GM21576 (cell line): ENCODE results near the gene AK9.

Experiments
- ATAC-seq: cut with Tn5 transposase; IDR thresholded peaks from one replicate; pipeline ENCODE4 v1.9.1; 2021; ENCODE audit warnings: mild to moderate bottlenecking, moderate library complexity; ENCODE audit not compliant: unreplicated experiment

Gene AK9

DNA sequence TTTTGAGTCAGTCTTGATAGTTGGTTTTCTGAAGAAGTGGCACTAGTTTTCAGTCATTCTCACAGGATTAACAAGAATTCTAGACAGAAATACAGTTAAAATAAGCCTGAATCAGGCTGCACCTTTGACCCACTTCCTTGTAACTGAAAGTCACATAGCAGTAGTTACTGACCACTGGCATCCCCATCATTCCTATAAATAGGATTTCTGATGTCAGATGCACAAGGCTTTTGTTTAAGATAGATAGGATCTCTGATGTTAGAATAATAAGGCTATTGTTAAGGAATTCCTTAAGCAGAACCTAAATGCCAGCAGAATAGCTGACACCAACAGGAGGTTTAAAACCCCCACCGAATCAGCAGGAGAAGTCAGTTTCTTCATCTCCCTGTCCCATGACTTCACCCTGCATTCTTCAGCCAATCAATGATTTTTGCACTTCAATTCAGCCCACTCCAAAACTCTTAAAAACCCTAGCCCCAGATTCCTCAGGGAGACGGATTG, 177.4 kb downstream of the AK9 start:
- ATAC-seq: no peak

DNA sequence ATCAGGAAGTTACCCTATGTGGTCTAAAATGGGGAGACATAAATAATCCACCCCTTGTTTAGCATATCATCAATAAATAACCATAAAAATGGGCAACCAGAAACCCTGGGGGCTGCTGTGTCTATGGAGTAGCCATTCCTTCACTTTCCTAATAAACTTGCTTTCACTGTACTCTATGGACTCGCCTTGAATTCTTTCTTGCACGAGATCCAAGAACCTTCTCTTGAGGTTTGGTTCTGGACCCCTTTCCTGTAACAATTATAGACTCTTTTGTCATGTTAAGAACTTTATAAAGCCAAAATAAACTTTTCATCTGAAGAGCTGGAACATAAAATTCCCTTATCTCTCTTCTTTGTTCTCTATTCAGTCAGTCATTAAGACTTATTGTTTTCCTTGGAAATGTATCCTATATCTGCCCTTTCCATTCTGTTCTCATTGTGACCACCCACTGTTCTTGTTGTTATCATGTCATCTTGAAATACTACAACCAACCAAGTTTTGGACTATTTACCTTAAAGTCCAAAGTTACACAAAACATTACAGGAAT, 178.7 kb downstream of the AK9 start:
- ATAC-seq: no peak

DNA sequence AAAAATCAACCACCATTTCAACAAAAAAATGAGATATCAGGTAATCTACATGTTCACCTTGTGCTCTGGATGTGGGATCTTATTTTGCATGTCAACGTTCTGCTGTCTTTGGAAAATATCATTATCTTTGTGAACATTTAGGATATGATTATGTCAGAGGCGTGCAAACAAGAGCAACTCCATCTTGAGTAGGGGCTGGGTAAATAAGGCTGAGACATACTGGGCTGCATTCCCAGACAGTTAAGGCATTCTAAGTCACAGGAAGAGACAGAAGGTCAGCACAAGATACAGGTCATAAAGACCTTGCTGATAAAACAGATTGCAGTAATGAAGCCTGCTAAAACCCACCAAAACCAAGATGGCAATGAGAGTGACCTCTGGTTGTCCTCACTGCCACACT, 179.2 kb downstream of the AK9 start:
- no peak for ATAC-seq

DNA sequence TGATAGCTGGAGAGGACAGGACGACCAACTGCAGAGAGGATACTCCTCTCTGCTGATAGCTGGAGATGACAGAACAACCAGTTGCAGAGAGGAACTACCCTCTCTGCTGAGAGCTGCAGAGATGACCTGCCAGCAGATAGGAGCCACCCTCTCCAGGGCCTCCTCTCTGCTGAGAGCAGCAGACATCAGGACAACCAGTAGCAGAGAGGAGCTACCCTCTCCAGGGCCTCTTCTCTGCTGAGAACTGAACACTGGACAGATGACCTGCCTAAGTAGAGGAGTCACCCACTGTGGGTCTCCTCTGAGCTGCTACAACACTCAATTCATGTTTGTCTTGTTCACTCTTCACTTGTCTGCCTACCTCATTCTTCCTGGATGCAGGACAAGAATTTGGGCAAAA, 180.6 kb downstream of the AK9 start:
- no peak for ATAC-seq

DNA sequence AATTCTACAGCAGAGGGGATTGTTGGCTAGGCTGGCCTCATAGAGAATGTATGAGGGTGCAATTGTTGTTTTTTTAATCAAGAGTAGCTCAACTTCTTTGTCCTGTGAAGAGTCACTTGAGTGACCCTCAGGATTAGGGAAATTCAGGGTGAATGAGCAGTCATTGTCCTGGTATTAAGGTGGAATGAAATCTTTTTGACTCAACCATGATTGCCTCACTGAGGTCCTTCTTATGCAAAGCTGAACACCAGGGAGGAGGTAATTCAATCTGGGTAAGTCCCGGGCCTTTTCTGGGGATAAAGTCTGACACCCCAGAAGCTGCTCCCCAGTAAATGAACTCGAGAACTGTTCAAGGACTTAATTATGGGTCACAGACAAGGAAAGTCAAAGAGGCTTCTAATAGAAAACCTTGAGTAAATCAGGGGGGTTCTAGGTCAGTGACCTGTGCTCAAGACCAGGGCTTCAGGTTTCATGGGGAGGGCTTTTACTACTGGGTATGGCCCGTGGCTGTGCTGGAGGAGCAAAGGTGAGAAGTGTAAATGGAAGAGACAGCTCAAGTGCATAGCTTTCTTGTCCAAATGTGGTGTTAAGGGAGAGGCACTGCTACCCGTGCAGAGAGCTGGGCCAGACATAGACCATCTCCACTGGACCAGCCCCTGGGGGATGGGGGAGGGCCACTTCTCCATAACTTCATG, 182.7 kb downstream of the AK9 start:
- no peak for ATAC-seq

DNA sequence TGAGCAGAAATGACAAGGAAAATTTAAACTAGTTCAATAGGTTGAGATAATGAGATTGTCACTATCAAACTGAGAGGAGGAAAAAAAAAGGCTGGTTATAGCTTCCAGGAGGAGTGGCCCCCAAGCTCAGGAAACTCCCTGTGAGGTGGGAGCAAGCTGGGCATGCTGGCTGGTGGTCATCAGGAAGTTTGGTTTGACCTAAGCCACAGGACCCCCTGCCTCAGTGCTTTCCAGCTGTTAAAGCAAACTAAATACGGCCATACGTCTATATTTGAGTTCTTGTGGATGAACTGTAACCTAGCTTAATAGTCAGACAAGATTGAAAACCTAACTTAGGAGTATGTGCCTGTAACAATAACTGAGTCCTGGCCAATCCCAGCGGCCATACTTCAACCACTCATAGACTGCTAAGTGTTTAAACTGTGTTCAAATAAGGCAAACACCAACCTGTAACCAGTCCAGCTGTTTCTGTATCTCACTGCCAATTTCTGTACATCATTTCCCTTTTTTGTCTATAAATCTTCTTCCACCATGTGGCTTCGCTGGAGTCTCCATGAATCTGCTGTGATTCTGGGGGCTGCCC, 183.4 kb downstream of the AK9 start:
- ATAC-seq: no peak

DNA sequence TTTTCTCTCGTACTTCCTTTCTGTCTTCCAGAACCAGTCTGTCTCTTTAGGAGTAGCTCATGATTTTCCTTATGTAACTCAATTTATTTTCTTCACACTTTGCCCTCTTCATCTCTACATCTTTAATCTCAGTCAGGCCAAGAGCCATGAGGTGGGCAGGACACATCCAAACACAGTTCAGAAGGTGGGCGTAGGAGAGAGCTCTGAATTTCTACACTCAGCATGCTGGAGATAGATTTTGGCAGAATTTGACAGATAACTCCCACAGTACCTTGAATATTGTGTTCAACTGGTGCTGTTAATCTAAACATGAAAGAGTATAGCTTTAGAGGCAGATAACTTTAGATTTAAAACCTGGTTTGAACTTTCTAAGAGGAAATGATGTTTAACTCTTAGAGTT, 184.2 kb downstream of the AK9 start:
- no peak for ATAC-seq

DNA sequence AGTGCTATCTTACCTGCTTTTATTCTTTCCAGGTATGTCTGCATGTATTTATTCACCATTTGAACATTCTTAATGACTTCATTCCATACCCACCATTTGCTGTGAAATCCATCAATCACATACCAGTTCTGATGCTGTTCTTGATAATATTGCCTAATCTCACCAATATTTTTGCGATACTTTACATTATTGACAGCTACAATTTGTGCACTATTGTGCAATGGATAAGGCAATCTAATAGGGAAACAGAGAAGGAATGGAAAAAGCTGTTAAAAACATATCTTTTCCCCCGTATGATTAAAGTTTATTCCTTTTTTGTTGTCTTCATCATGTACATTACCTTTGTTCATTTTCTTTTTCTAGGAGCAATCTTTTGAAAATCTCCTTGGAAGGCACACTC, 184.7 kb downstream of the AK9 start:
- no peak for ATAC-seq

DNA sequence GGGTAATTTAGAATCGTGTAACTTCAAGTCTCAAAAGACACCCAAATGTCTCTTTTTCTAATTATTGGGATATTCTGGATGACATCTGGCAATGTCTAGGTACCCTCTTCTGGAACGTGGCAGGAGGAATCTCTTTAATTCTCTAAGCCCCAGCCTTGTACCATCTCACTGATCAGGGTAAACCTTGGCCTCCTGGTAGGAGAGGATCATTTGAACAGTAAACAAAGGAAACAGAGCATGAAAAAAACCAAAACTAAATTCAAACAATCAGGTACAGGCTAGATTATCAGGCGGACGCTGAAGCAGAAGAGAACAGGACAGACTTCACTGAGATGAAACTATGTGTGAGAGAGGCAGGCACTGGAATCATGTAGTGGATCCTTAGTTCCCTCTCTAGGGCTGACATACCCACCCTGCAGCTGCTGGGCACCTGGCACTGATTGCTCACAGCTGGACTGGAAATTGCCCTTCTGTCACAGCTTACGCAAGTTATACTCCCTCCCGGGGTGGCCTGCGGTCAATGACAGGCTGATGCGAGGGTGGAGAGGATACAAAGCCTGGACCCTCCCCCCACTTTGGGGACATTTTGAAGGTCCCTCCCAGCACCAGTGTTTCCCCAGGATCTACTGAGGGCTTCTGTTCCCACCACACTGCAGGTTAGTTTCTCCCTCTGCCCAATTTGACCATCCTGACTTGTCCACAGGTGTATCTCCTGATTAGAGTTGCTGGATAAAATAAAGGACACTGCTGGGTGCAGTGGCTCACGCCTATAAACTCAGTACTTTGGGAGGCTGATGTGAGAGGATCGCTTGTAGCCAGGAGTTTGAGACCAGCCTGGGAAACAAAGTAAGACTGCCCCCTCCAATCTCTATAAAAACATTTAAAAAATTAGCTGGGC, 187.4 kb downstream of the AK9 start:
- ATAC-seq: no peak

DNA sequence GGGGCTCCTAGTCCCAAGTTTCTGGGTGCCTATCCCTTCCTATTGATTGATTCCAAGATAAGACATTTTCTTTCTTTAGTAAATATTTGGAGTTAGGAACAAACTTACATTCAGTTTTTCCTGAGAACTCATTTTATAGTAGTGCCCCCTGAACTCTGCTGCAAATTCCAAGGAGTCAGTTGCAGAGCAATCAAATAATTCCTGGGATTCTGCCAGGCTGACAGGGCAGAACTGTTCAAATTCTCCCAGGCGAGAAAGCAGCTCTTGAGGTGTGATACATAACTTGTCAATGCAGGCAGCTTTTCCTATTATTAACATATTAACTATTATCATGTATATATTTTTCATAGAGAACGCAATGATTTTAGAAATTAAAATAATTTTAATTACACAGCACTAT, 192.1 kb downstream of the AK9 start:
- ATAC-seq: no peak

DNA sequence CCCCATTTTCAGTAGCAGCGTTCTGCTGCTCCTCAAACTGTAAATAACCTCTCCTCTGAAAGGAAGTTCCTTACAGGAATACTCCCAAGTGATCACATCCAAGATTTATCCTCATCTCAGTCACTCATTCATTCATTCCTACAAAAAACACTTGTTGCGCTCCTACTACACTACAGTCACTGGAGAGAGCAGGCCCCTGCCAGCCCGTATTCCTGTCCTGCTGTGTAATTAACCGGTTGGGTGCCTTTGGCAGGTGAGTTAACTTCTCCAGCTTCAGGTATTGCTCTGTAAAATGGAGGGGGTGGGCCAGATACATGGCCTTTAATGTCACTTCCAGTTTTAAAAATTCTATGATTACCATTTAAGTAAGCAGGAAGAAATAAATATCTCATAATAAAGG, 192.9 kb downstream of the AK9 start:
- no peak for ATAC-seq

DNA sequence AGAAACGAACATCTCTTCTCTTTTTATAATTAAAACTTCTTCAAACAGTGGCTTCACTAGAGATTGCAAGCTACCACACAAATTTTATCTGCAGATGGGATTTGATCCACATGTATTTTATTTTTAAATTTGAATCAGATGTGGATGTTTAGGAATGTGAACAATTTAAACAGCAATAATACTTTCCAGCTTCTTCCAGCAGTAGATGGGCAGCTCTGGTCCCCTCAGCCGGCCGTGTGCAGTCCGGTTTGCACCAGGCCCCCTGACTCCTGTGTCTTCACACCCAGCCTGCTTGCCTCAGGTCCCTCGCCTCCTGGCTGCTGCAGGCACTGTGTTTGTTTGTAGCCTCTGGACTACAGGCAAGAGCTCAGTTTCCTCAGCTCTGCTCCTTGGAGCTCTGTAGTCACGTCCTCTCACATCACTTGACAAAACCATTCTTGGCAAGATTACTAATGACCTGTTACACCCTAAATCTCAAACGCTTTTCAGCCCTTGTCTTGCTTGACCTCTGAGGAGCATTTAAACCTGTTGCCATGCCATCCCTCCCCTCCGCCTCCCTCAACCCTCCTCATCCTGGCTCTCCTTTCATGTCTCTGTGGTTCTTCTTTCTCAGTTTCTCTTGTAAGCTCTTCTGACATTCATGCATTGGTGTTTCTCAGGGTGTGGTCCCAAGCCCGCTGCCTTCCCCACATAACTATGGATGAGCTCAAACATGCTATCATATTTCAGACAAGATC, 194.8 kb downstream of the AK9 start:
- no peak for ATAC-seq

DNA sequence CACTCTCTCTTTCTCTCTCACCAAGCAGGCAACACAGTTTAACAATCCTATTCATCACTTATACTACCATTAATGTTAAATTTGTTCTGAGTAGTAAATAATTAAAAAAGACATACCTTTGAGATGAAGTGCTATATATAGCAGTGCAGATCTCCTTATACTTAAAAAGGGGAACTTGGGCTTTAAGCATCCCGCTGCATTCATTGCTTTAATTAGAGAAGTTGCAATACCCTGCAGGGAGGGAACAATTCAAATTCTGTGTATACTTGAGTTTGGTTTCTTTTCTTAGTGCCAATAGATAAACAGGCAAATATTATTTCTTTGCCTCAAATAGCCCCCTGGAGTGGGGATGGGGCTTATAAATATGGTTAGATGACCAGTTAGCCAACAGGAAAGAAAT, 197.1 kb downstream of the AK9 start:
- ATAC-seq: no peak

DNA sequence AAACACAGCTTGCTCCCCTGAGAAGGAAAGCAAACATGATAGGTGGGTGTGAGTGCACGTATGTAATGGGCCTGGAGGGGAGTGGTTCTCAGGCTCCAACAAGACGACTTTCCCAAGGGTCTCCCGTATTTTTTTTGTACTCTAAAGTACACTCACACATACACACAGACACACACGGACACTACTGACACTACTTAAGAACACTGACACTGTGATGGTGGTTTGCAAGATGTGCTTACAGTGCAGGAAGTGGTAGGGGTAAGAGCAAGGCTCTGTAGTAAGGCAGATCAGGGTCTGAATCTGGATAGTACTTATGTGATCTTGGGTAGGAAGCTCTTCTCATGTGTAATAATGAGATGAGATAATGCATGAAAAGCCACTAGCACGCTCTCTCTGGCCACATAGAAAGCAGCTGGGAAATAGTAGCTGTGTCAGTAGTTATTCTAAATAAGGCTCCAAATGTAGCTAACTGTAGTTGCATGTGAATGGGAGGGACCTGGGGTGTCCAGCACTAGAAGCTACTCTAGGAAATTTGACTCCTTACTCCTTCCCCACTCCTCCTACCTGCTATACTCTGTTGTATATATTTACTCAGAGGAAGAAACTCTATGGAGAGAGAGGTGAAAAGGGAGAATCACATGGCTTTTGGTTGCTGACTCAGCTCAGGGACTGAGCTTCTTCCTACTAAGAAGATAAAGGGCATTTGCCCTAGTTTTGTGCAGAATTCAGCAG, 199.6 kb downstream of the AK9 start:
- no peak for ATAC-seq

DNA sequence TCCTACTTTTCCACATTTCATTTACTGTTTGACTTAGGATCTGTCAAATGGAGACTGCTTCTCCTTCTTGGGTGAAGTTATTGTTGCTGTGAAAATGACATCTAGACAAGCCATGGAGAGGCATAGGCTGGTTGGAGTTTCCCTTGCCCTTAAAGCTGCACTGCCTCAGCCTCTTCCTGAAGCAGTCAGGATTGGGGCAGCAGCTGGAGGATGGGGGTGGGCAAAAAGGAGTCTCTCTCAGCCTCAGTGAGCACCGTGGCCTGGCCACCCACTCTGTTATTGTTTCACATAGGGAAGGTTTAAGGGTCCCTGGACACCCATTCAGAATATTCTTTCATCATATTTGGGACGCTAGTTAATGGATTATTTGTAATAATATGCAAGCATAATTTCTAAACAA, 200.3 kb downstream of the AK9 start:
- ATAC-seq: no peak

DNA sequence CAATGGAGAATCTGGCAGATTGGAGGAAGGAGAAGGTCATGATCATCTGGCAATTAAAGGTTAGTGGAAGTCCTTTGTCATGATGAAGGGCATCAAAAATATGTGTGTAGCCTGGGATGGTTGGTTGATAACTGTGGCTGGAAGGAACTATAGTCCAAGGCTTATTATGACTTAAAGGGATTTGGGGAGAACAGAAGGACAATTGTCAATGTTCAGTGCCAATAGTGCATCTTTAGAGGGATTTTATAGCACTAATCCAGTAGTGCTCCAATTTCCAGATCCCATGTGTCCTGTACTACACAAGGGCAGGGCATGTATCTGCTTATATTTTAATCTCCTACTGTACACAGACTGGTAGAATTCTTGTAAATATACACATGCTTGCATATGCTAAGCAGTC, 203.0 kb downstream of the AK9 start:
- no peak for ATAC-seq

DNA sequence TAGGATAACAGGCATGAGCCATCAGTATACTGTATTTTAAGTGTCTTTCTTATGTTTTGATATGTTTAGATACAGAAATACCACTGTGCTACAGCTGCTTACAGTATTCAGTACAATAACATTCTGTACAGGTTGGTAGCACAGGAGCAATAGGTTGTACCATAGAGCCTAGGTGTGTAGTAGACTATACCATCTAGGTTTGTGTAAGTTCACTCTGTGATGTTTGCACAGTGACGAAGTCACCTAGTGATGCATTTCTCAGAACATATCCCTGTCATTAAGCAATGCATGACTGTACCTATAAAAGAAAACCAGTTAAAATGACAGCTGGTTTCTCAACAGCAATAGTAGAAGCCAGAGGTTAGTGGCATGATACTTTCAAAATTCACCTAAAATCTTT, 204.9 kb downstream of the AK9 start:
- no peak for ATAC-seq

DNA sequence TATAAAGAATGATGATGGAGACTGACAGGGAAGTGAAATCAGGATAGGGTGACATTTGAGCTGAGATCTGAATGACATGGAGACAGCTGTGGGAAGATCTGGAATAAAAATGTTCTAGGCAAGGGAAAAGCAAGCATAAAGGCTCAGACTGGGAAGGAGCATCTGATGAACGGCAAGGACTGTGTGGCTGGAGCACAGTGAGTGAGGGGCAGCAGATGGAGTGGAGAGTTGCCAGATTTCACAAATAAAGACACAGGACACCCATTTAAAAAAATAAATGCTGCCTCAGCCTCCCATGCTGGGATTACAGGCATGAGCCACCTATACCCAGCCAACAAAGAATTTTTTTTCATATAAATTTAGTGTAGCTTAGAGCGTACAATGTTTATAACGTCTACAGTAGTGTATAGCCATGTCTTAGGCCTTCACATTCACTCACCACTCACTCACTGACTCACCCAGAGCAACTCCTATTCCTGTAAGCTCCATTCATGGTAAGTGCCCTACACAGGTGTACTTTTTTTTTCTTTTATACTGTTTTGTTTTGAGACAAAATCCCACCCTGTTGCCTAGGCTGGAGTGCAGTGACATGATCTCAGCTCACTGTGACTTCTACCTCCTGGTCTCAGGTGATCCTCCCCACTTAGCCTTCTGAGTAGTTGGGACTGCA, 205.6 kb downstream of the AK9 start:
- ATAC-seq: no peak

DNA sequence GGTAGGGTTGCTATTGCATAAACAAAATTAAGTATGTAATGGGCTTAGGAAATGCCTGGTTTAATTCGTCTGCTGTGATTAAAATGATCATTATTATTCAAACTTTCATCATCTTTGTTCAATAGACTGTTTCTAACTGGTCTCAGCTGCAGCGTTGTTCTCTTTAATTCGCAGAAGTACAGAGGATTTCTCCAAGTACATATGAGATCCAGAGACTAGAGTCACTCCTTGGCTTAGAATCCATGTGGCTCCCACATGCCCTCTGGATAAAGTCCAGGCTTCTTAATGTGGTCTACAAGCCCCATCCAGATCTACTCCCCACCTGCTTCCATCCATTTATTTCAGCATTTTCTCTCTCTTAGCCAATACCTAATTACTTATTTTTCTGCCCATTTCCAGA, 206.9 kb downstream of the AK9 start:
- no peak for ATAC-seq

DNA sequence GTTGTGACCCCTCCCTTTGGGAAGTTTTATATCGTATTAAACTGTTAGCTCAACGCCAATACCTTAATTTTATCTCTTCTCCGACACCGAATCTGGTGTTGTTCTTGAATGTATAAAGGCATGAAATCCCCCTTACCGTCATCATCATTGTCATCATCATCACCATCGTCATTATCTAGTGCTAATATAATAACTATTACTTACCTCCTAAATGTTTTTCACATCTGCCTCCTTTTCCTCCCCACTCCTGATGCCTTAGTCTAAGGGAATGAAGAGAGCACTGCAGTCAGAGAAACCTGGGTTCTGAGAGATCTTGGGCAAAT, 207.3 kb downstream of the AK9 start:
- ATAC-seq: peak; percentile 4
